ENCODE data around the gene FIP1L1.

FIP1L1 gene

DNA sequence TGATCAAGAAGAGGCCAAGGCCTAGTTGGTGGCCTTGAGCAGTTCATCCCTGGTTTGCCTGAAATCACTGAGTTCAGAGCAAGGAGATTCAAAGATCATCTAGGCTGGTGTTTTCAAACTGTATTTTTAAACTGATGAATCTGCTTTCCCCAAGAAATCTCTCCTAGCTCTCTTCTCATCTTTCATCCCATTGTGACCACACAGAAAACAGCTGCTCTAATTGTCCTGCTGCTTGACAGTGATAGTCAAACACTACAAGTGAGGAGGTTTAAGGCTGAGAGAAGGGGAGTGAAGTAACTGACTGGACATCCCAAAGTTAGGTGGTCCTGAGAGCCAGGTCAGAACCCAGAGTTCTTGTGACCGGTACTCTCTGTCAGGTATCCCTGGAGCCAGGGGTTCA is 122.3 kb downstream of the FIP1L1 start:
- Histone ChIP-seq H3K27me3 (ENCODE audit: low read length) (no peaks in the 10 kb centered on the region), H3K4me3 (ENCODE audit: insufficient read depth, low read length, poor library complexity, severe bottlenecking) (no peak overlapping the region), H3K27ac (ENCODE audit: low read depth, low read length) (no peak overlapping the region), H4K20me1 (ENCODE audit: low read depth, low read length) (no peaks in the 10 kb centered on the region), H2AFZ (ENCODE audit: low read depth, low read length, severe bottlenecking) (no peak overlapping the region), H3F3A (ENCODE audit: insufficient read depth) (no peaks in the 10 kb centered on the region), H3K36me3 (ENCODE audit: low read length) (no peaks in the 10 kb centered on the region), H3K9me3 (ENCODE audit: insufficient read depth, low read length) (no peaks in the 10 kb centered on the region), H3K79me2 (ENCODE audit: insufficient read depth, low read length) (no peaks in the 10 kb centered on the region), H3K9me2 (replicated peaks; ENCODE audit: insufficient read depth, low read length) (no peaks in the 10 kb centered on the region), H3K4me2 (ENCODE audit: low read depth, low read length, poor library complexity, severe bottlenecking) (no peak overlapping the region), H3K9ac (ENCODE audit: low read length) (no peak overlapping the region)
- TF ChIP-seq, protein P1, sequence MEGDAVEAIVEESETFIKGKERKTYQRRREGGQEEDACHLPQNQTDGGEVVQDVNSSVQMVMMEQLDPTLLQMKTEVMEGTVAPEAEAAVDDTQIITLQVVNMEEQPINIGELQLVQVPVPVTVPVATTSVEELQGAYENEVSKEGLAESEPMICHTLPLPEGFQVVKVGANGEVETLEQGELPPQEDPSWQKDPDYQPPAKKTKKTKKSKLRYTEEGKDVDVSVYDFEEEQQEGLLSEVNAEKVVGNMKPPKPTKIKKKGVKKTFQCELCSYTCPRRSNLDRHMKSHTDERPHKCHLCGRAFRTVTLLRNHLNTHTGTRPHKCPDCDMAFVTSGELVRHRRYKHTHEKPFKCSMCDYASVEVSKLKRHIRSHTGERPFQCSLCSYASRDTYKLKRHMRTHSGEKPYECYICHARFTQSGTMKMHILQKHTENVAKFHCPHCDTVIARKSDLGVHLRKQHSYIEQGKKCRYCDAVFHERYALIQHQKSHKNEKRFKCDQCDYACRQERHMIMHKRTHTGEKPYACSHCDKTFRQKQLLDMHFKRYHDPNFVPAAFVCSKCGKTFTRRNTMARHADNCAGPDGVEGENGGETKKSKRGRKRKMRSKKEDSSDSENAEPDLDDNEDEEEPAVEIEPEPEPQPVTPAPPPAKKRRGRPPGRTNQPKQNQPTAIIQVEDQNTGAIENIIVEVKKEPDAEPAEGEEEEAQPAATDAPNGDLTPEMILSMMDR (IDR thresholded peaks at IDR 0.05; ENCODE audit: insufficient read depth, low read length, poor library complexity, severe bottlenecking): no peak
- no peak for TF ChIP-seq EZH2phosphoT487 (conservative IDR thresholded peaks at IDR 0.05; ENCODE audit: low read length)

DNA sequence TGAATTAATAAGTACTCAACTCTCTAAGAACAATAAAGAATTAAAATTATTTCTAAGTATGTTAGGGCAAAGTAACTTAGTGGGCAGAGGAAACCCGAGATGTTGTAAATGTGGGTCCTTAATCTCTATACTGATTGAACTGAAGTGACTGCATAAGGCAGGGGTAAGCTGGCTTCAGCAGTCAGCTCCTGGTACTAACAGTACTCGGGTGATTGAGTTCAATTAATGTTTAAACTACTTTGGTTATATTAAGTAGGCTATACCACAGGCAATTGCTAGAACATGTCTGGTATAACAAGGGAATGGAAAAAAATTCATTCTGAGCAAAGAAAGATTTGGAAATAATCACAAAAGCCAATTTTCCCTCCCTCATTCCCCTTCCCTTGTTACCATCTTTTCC is 123.1 kb downstream of the FIP1L1 start:
- no peak overlapping the region for H3K4me2 ChIP-seq (ENCODE audit: low read depth, low read length, poor library complexity, severe bottlenecking)
- no peaks in the 10 kb centered on the region for H4K20me1 ChIP-seq (ENCODE audit: low read depth, low read length)
- H3K79me2 ChIP-seq (ENCODE audit: insufficient read depth, low read length): no peaks in the 10 kb centered on the region
- no peaks in the 10 kb centered on the region for H3K27me3 ChIP-seq (ENCODE audit: low read length)
- H2AFZ ChIP-seq (ENCODE audit: low read depth, low read length, severe bottlenecking): no peak overlapping the region
- no peaks in the 10 kb centered on the region for H3K9me2 ChIP-seq (replicated peaks; ENCODE audit: insufficient read depth, low read length)
- no peak overlapping the region for H3K9ac ChIP-seq (ENCODE audit: low read length)
- H3K9me3 ChIP-seq (ENCODE audit: insufficient read depth, low read length): no peaks in the 10 kb centered on the region
- no peaks in the 10 kb centered on the region for H3K36me3 ChIP-seq (ENCODE audit: low read length)
- H3K27ac ChIP-seq (ENCODE audit: low read depth, low read length): no peak overlapping the region
- no peak overlapping the region for H3K4me3 ChIP-seq (ENCODE audit: insufficient read depth, low read length, poor library complexity, severe bottlenecking)
- TF ChIP-seq, protein P1 (IDR thresholded peaks at IDR 0.05; ENCODE audit: insufficient read depth, low read length, poor library complexity, severe bottlenecking): no peak
- no peak for TF ChIP-seq EZH2phosphoT487 (conservative IDR thresholded peaks at IDR 0.05; ENCODE audit: low read length)
- H3F3A ChIP-seq (ENCODE audit: insufficient read depth): no peaks in the 10 kb centered on the region

DNA sequence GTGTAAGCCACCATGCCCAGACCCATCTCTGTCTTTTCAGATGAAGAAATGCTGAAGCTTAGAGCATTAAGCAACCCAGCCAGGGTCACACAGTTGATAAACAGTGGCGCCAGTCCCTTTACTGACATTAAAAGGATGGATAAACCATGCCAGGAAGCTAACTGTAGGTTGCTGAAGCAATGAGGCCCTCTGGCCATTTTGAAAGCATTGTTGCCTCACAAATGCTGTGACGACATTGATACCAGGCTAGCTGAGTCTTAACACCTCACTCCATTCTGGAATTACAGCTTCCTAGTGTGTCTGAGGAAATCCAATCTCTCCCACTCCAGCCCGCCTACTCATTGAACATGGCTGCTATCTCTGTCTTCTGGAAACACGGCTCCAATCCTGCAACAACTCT is 124.1 kb downstream of the FIP1L1 start:
- no peaks in the 10 kb centered on the region for H3K9me2 ChIP-seq (replicated peaks; ENCODE audit: insufficient read depth, low read length)

More for the DNA sequence above, 124.1 kb downstream of the FIP1L1 start:
- Histone ChIP-seq H3F3A (ENCODE audit: insufficient read depth) (no peaks in the 10 kb centered on the region), H3K9ac (ENCODE audit: low read length) (no peak overlapping the region), H3K4me3 (ENCODE audit: insufficient read depth, low read length, poor library complexity, severe bottlenecking) (no peak overlapping the region), H3K27ac (ENCODE audit: low read depth, low read length) (no peak overlapping the region), H3K27me3 (ENCODE audit: low read length) (no peaks in the 10 kb centered on the region), H3K4me2 (ENCODE audit: low read depth, low read length, poor library complexity, severe bottlenecking) (no peak overlapping the region), H3K9me3 (ENCODE audit: insufficient read depth, low read length) (no peaks in the 10 kb centered on the region), H4K20me1 (ENCODE audit: low read depth, low read length) (no peaks in the 10 kb centered on the region), H3K36me3 (ENCODE audit: low read length) (no peaks in the 10 kb centered on the region), H3K79me2 (ENCODE audit: insufficient read depth, low read length) (no peaks in the 10 kb centered on the region), H2AFZ (ENCODE audit: low read depth, low read length, severe bottlenecking) (no peak overlapping the region)
- TF ChIP-seq, protein P1 (IDR thresholded peaks at IDR 0.05; ENCODE audit: insufficient read depth, low read length, poor library complexity, severe bottlenecking): no peak
- TF ChIP-seq EZH2phosphoT487 (conservative IDR thresholded peaks at IDR 0.05; ENCODE audit: low read length): no peak
